Measurements from ENCODE around the gene MTCL1.
"Not testable (repeated sequence)": the region's sequence is repeated elsewhere in the genome, so short reads cannot be mapped to it uniquely, and the experiment has no call there.

The MTCL1 gene

DNA sequence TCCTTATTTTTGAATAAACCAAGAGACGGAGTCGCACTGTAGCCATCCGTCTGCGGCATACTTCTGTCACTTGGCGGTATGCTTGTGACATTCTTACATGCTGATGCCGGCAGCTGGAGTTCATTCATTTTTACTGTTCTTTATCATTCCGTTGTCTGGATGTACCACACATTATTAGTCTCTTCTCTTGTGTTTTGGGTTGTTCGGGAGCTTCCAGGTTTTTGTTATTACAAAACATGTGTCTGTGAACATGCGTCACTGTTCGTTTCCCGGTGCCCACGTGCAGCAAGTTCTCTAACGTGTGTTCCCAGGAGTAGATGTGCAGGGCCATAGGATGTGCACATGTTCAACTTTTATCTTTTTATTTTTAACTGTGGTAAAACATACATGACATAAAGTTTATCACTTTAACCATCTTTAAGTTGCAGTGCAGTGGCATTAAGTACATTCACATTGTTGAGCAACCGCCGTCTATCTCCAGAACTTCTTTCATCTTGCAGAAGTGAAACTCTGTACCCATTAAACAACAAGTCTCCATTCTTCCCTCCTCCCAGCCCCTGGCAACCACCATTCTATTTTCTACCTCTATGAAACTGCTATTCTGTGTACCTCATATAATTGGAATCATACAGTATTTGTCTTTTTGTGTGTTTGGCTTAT lies 40.1 kb downstream of the MTCL1 start:
- DNase-seq = no peak

DNA sequence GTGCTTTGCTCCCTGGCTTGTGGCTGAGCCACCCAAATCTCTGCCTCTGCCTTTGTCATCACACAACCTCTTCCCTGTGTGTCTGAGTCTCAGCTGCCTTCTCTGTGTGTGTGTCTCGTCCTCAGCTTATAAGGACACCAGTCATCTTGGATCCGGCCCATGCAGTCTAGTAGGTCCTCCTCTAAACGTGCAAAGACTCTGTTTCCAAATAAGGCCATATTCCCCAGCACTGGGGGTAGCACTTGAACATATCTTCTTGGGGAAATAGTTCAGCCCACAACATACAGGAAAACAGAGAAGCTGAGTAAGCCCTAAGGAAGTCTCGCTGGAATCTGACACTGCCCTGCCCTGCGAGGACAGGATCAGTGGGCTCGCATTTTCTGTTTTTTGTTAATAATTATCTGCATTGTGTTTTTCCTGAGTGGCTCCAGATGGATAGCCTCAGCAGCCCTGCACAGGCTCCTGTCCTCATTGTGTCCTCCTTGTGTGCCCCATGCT lies 42.1 kb downstream of the MTCL1 start:
- DNase-seq = no peak

DNA sequence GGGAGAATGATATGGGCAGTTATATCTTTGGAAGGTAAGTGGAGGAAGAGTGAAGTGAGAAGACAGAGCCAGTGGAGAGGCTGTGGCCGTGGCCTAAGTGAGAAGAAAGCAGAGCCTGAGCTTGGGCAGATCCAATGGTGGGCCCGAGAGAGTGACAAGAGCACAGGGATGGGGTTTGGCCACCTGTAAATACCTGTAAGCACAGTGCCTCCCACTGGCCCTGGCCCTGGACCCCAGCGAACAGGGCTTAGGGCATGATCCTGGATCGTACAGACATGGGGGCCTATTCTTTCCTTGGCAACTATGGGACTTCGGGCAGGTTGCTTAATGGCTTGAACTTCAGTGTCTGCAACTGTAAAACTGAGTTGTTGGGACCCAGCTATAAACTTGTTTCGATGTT lies 44.1 kb downstream of the MTCL1 start:
- no peak for DNase-seq

DNA sequence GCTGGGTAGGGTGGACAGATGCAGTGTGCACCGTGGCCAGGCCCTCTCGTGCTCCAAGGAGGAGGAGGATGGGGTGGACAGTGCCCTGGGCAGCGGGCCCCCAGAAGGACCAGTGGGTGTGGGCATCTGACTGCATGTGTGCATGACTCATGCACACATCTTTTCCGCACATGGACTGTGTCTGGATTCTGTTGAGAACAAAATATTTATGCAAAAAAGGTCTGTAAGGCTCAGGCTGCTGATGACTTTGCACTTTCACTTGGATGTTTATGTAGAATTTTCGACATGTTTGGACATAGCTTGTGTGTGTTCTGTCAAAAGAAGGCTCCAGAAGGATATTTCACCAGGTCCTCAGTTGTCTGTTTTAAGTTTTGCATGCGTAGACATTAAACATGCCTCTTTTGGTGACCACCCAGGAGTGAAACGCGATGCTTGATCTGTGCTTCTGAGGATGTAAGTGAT lies 45.6 kb downstream of the MTCL1 start:
- no peak for DNase-seq

DNA sequence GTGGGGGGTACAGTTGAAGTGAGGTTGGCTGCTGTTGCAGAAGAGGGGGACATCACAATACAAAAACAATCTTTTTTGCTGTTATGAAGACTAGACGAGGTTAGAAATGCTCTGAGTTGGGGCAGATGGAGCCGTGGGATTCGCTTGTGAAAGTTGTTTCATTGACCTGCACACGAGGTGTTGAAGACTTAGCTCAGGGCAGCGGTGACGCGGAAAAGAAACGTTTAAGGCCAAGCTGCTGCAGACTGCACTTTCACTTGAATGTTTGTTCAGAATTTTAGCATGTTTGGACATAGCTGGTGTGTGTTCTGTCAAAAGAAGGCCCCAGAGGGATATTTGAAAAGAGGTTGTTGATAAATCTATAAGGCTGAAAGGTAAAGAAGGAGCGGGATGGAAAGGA lies 46.3 kb downstream of the MTCL1 start:
- DNase-seq = no peak

DNA sequence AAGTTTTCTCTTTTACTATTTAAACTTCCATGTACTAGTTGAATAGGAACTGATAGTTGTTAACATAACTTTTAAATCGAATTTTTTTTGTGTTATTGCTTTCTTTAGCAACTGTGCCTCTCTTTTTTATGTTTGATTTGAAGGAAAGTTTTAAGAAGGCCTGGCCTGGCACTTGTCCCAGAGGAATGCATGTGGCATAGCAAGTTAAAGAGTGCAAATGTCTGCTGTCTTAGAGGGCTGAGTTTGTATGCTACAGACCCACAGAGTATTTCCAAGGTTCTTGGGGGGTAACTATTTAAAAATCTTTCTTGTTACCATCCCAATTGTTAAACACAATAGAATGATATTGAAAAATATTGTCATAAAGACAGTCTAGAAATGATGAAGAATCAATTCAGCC lies 47.0 kb downstream of the MTCL1 start:
- DNase-seq = no peak

DNA sequence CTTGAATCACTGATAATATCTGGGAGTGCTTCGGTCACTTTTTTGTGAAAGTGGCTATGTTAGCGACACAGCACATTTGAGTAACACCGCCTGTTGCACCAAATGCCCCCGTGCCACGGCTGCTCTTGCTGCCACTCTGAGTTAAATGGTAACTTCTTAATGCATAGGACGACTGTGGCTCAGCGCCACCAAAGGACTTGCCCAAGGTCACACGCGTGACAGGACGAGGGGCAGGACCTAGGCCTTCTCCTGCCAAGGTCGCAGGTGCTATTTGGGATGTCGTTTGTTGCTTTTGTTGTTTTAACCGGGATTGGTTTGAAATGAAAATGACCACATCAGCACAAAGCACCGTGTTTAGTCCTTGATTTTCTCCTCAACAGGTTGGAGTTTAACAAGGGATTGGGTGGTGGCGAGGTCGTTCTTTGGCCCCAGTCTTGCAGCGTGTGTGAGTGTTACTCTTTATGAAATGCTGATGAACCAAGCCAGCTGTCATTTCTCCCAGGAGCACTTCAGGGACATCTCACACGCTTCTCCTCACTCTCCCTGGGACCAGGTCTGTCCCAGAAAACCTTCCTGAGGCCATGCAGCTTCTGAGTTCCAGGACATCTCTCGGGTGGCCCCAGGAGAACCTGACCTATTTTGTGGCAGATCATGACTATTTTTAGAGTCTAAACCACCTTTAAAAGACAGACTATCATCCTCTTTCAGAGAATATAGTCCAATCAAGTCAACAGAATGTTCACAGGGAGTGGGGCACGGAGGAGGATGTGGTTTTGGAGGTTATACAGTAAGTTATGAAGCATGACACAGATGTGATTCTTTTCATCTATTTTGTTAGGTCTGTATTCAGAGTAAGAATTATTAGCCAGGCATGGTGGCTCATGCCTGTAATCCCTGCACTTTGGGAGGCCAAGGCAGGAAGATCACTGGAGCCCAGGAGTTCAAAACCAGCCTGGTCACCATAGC lies 49.9 kb downstream of the MTCL1 start:
- no peak for DNase-seq

DNA sequence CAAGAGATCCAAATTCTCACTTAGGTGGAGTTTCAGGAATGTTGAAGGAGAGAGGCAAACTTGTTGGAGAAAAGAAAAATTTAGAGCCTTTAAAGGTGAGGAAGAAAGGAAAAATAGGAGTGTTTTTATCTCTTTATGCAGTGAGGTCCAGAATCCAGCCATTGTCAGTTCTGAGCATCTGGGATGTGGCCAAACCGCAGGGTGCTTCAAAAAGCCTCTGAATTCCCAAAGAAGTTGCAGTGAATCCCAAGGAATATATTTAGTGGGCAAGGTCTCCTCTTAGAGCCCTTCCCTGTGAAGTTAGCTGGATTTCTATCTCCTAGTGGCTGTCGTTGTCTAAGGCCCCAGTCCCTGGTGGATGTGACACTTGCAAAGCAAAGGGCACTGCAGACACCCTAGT lies 51.2 kb downstream of the MTCL1 start:
- no peak for DNase-seq

DNA sequence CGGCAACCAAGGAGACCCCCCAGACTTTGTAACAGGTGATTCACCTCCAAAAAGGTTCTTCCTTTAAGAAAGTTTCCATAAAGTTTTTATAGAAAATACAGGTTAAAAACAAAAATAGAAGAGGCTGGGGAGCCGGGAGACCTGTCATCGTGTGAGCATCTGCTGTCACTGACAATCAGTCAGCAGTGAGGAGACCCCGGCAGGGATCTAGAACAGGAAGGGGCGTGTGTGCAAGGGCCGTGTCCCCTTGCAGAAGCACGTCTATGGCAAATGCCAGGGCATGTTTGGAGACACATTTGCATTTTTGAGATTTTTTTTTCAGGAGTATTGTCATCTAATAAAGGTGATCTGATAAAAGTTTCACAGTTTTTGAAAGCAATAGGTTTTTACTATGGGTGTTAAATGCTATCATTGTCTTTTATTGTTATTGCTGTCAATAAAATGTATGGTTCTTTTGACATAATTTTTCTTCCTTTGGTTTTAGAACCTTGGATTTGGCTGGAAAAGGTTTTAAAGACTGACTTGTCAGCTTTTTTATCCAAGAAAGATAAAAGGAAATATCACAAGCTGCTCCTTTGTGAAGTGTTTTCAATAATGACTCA lies 52.1 kb downstream of the MTCL1 start:
- no peak for DNase-seq

DNA sequence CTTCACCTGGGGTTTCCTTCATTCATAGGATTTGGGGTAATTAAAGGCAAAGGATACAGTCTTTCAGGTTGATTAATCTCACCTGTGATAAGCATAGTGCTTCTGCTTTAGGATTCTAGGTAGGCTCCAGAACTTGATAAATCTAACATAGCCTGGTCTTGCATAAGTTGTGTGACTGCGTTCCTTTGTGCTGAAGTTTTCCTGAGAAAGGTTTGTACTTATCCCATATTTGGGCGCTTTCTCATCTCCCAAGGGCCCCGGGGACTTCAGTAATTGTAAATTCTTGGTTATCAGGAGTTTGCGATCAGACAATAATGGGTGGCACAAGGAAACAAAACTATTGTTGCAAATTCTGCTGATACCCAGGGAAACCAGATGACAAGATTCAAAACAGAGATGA lies 53.1 kb downstream of the MTCL1 start:
- no peak for DNase-seq

DNA sequence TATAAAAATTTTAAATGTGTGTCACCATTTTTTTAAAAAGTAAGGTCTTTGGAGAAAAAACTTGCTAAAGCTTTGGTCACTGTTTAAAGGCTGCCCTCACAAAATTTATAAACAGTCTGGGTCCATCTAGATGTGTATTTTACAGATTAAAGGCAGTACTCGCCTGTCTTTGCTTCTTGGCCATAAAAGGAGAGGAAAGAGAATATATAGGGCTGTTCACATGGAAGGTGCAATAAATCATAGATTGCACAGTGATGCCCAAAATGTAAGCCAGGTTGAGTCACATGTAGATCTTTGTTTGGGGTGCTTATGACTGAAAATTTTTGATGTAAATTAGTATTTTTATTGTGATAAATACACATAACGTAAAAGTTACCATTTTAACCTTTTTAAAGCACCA lies 55.6 kb downstream of the MTCL1 start:
- no peak for DNase-seq

DNA sequence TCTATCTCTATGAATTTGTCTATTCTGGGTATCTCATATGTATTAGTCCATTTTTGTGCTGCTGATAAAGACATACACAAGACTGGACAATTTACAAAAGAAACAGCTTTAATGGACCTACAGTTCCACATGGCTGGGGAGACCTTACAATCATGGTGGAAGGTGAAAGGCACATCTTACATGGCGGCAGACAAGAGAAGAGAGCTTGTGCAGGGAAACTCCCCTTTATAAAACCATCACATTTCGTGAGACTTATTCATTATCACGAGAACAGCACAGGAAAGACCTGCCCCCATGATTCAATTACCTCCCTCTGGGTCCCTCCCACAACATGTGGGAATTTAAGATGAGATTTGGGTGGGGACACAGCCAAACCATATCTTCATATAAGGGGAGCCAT lies 56.2 kb downstream of the MTCL1 start:
- not testable (repeated sequence) for DNase-seq

DNA sequence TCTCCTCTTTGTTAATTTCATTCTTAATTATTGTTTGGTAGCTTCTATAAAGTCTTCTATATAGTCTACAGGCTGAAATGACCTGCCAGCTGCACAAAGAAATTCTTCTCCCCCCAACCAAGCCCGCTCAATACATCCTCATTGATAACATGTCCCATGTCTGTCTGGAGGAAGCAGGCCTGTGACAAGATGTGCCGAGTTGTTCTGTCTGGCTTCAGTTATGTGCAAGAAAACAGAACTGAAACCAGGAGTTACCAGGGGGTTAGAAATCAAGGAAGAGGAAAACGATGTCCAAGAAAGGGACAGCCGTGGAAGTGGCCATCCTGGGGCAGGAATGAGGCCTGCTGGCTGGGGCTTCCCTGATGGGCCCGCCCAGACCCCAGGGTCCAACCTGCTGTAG lies 57.6 kb downstream of the MTCL1 start:
- no peak for DNase-seq

DNA sequence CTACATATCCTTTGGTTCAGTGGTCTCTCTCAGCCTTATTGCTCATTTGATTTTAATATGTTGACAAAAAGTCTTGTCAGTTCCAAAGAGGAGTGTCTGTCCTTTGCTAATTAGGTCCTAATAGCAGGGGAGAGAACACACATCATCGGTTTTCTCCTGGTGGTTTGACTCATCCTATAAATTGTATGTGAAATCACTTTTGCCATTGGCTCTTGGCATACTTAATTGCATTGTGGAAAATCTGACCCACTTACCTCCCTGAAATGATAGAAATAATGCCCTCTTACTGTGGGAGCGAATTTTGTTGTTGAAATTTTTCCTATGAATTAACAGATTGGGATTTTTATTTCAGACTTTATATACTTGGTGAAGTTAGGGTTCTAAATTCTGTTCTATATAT lies 58.3 kb downstream of the MTCL1 start:
- no peak for DNase-seq

DNA sequence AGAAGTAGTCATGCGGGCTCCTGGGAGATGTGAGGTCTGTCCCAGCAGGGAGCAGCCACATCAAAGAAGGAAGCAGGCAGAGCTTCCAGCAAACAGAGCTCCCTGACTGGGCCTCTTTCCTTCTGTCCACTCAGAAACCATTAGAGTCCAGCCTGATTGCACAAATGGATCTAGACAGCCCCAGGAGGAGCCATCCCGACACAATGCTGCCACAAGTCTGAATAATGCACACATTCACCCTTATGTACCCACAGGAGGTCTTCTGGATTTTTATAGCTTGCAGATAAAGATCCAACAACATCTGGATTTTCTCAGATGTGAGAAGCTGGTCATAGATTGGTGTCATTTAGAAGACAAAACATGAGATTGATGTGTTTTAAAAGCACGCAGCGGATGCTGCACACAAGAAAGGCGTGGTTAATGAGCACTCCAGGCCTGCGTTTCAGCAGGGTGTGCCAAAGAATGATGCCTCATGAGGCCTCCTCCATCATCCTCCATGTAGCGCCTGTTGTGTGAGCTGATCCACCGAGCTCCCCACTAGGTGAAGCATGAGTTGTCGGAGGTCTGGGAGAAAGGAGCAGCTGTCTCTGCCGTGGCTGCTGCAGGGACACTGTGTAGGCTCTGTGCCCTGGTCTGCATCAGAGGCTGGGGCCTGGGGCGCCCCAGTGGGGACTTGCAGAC lies 60.6 kb downstream of the MTCL1 start:
- no peak for DNase-seq

DNA sequence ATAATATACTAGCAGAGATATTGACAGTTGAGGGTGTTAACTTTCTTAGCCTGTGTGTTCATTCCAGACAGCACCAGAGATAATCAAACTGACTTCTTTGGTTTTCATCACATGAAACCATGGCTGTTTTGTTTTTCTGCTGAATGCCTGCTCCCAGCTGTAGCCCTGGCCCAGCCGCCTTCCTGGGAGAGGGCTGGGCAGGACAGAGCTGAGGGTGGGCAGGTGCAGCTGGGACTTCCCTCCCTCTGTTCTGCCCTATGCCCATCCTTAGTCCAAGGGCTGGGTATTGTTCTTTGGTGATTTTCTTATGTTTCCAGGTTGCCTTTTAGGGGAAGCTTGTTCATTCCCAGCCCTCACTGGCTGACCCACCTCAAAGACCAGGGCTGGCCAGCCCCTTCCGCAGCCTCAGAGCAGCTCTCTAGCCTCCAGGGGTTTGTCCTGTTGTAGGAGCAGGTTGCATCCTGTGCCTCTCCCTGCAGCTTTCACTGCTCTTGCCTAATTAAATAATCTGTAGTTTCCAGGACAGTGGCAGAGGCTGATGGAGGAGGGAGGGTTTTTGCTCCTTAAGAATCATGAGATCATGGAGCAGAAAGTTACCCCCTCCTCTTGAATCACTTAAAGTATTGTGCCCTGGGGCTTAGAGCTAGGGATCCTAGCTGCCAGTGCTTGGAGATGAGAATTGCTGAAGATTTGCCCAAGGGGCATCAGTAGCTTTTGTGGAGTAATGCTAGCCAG lies 61.4 kb downstream of the MTCL1 start:
- DNase-seq = no peak

DNA sequence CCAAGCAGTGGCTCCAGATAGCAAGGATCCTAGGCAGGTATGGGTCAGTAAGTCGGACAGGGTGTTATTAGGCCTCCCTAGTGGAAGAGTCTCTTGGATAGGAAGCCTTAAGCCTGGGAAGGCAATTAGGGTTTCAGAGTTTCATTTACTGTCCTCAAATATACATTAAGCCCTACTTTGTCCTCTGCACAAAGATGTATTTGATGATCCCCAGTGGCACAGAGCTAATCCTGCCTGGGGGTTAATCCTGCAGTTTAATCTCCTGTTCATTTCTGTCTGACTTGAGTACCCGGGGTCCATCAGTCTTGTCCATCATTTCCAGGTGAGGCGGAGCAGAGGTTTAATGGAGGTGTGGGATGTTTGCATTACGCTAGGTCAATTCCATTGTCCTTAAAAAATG lies 62.0 kb downstream of the MTCL1 start:
- DNase-seq = no peak

DNA sequence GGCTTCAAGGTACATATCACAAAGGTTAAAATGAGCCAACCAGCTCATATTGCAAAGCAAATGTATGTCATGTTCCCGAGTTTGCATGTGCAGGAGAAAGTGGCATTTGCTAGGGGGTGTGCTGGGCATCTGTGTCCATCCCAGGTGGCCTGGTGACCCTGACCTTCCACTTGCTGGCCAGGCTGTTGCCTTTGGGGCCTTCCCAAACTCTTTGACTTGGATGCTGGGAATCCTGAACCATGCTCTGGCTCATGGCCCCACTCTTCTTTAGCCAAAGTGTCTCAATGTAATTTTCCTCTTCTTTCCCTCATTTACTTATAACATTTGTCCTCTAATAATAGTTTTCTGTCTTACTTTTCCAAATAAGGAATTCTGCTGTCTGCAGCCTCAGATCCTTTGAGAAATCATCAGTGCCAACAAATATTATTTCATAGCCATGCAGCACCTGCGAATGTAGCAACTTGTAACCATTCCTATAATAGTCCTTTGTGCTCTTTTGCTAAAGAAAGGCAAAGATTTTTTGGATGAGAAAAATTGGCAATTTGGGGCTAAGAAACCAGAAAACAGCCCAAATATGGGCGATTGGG lies 64.2 kb downstream of the MTCL1 start:
- no peak for DNase-seq

DNA sequence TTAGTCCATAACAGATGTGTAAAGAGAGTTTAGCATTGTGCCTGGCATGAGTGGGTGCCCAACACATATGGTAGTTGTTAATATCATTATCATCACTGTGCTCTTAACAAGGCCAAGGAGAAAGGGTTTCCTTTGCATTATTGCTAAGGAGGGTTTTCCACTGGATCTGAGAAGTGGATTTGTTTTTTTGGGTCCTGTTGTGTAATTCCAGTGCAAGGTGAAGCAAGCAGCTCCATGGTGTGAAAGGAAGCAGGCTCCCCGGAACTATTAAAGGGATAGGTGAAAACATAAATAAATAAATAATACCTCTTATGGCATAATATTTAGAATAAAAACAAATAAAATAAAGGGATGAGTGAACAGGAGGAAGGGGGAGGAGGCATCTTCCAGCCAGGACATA lies 65.3 kb downstream of the MTCL1 start:
- no peak for DNase-seq

DNA sequence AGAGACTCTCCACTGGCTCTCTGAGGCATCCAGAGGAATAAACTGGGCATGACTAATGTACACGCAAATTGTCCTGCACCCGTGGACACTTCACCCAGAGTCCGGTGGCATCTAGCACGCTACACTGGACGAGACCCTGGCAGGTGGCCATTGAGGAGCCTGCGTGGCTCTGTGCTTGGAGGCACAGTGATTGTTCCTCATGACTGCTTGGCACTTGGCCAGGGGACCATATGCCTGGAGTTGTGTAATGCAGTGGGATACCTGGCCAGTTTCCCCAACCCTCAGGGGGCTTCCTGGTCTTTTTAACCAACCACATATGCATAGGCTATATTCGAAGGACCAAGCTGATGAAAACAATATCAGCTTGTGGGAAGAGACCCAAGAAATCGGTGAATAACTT lies 66.6 kb downstream of the MTCL1 start:
- peak; percentile 93 for DNase-seq

DNA sequence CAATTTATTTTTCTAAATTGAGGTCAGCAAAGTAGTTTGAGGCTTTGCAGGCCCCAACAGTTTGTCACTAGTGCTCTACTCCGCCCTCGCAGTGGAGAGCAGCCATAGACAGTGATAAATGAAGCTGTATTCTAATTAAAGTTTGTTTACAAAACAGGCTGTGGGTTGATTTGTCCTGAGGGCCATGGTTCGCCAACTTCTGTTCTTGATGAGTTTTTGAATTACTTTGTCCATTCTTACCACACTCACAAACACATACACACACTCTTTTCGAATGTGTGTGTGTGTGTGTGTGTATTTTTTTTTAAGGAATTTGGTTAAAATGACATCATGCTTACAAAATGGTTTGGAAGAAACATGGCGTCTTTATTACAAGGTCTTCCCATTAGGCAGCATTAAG lies 68.6 kb downstream of the MTCL1 start:
- no peak for DNase-seq
